Endothelial cell of umbilical vein (primary cell): ENCODE data around the gene SETDB1. TPM values are rescaled to one million over a fixed set of nuclear protein-coding genes. Genes with fewer than 3 reads are reported as not detected.

Experiments used
- BruUV-seq: library from RNA; stranded (reverse); fragments of 400-500 nt; replicated peaks from 2 replicates; lab custom pipeline; 2021; lab: Mats Ljungman, UMichigan
- CTCF ChIA-PET: fragments of 300-600, 350-600 bp; sonication (Branson Sonifier 250); formaldehyde crosslinking; loops from one replicate; lab custom pipeline; 2021; ENCODE audit warnings: antibody characterized with exemption, inconsistent platforms; lab: Charles Lee
- POLR2A ChIA-PET: fragments of 300-600, 350-600 bp; sonication (Branson Sonifier 250); formaldehyde crosslinking; loops from one replicate; lab custom pipeline; 2021; ENCODE audit warnings: antibody characterized with exemption, inconsistent platforms; lab: Charles Lee
- DNase-seq: peaks from one replicate; pipeline ENCODE4 v3.0.0-alpha.2; 2011; ENCODE audit warnings: low read depth, low spot score
- FAIRE-seq: peaks from 2 replicates; lab custom pipeline; 2011; peaks lifted over from hg19 to GRCh38; lab: Jason Lieb, UNC
- H2AFZ ChIP-seq: 2 replicates; pipeline ENCODE4 v1.6.0; 2012; ENCODE audit warnings: low read depth, low read length, control low read depth, inconsistent platforms
- H3K27ac ChIP-seq: 2 replicates; pipeline ENCODE4 v1.5.1; 2011; ENCODE audit warnings: low read depth, mild to moderate bottlenecking, control low read depth, low read length, moderate library complexity; ENCODE audit not compliant: insufficient read depth
- H3K27me3 ChIP-seq, 2 experiments: 2 replicates each; pipeline versions ENCODE4 v1.6.0 to v1.6.1; 2011; ENCODE audit warnings: low read length in 2 of 2, mixed read lengths in 1 of 2; ENCODE audit not compliant: control insufficient read depth in 2 of 2, insufficient read depth in 2 of 2
- H3K36me3 ChIP-seq, 2 experiments: 2 replicates in 1 of 2; 3 replicates in 1 of 2; pipeline ENCODE4 v1.5.1; 2011; ENCODE audit warnings: low read length in 2 of 2, mild to moderate bottlenecking in 1 of 2, moderate library complexity in 1 of 2; ENCODE audit not compliant: control insufficient read depth in 2 of 2, insufficient read depth in 2 of 2; ENCODE audit errors: extremely low read depth in 1 of 2
- H3K4me1 ChIP-seq: 3 replicates; pipeline ENCODE4 v1.5.1; 2011; ENCODE audit warnings: mild to moderate bottlenecking, low read length; ENCODE audit not compliant: control insufficient read depth, insufficient read depth; ENCODE audit errors: extremely low read depth
- H3K4me2 ChIP-seq: 2 replicates; pipeline ENCODE4 v1.6.1; 2011; ENCODE audit warnings: low read length, control low read depth, mixed read lengths; ENCODE audit not compliant: insufficient read depth
- H3K4me3 ChIP-seq, 3 experiments: fragments of 200-600 bp in 1 of 3; sonication (generic), shearing (Covaris generic) in 1 of 3; replicated peaks in 1 of 3; 2 replicates each; pipeline ENCODE4 v1.5.1; 2011 to 2016; ENCODE audit warnings: control low read depth in 3 of 3, low read length in 3 of 3, mild to moderate bottlenecking in 2 of 3, inconsistent platforms in 1 of 3, low read depth in 1 of 3, moderate library complexity in 1 of 3; ENCODE audit not compliant: insufficient read depth in 1 of 3
- H3K79me2 ChIP-seq: 2 replicates; pipeline ENCODE4 v1.6.0; 2012; ENCODE audit warnings: low read length, inconsistent platforms; ENCODE audit not compliant: control insufficient read depth, insufficient read depth
- H3K9ac ChIP-seq: replicated peaks from 2 replicates; pipeline ENCODE3; 2011; ENCODE audit warnings: low read length, control low read depth; ENCODE audit not compliant: insufficient read depth; ENCODE audit errors: extremely low read depth
- H3K9me1 ChIP-seq: replicated peaks from 3 replicates; pipeline ENCODE4 v1.6.0; 2011; ENCODE audit warnings: mild to moderate bottlenecking, low read length; ENCODE audit not compliant: control insufficient read depth, insufficient read depth; ENCODE audit errors: extremely low read depth
- H3K9me3 ChIP-seq: replicated peaks from 2 replicates; pipeline ENCODE4 v1.5.1; 2012; ENCODE audit warnings: low read length, inconsistent platforms; ENCODE audit not compliant: control insufficient read depth, insufficient read depth
- H4K20me1 ChIP-seq: replicated peaks from 2 replicates; pipeline ENCODE3; 2011; ENCODE audit warnings: mild to moderate bottlenecking, low read length; ENCODE audit not compliant: control insufficient read depth, insufficient read depth; ENCODE audit errors: extremely low read depth
- EZH2 ChIP-seq: IDR thresholded peaks from 2 replicates; pipeline ENCODE4 v1.6.1; 2012; ENCODE audit warnings: borderline replicate concordance, low read depth, mild to moderate bottlenecking, moderate library complexity, low read length, inconsistent platforms; ENCODE audit not compliant: severe bottlenecking
- FOS ChIP-seq: IDR thresholded peaks from 2 replicates; pipeline ENCODE4 v1.6.1; 2011; ENCODE audit warnings: mild to moderate bottlenecking, low read length, moderate library complexity, borderline replicate concordance; ENCODE audit not compliant: insufficient read depth
- MAX ChIP-seq: IDR thresholded peaks from 2 replicates; pipeline ENCODE4 v1.6.1; 2011; ENCODE audit not compliant: insufficient read depth, insufficient read length
- MYC ChIP-seq: IDR thresholded peaks from one replicate; pipeline ENCODE4 v1.6.1; 2011; ENCODE audit warnings: mild to moderate bottlenecking, low read depth, low read length
- POLR2AphosphoS5 ChIP-seq: IDR thresholded peaks from 2 replicates; pipeline ENCODE4 v1.6.1; 2012; ENCODE audit warnings: low read depth, mild to moderate bottlenecking, control low read depth, low read length, moderate library complexity; ENCODE audit not compliant: insufficient read depth
- dilution Hi-C: fragments of 300-500 bp; cut with MboI; formaldehyde crosslinking; loops from one replicate; pipeline ENCODE4 v1.15.0; 2019; ENCODE audit warnings: low sequenced_read_pairs; ENCODE audit not compliant: extremely low pct_ligation_motif_present
- intact Hi-C: fragments of 100-400 bp; cut with micrococcal nuclease; formaldehyde crosslinking; loops from one replicate; pipeline ENCODE4 v1.10.0; 2022
- polyA plus RNA-seq, 4 experiments: library from polyadenylated mRNA; depleted of rRNA in 3 of 4; stranded (reverse) in 3 of 4; unstranded in 1 of 4; fragments of >200 nt; gene quantifications; 2 replicates each; pipeline versions ENCODE4 v1.2.1 to v1.2.3, GENCODE V29; 2011 to 2012; ENCODE audit warnings: missing spikeins in 1 of 4
- total RNA-seq: library from RNA; stranded (reverse); gene quantifications from 2 replicates; pipeline ENCODE4 v1.2.3, GENCODE V29; 2021

The SETDB1 gene
- total and polyA plus RNA-seq, 2 donors (not counting 3 experiments of a cell fraction or from before 2014, with no cell fraction given) = 25.3 to 49.2 TPM

GRCh38 chr1:150902346-150902745 lies 23.8 kb upstream of the SETDB1 start:
- Histone ChIP-seq H2AFZ (no peak overlapping the region), H4K20me1 (no peaks in the 10 kb centered on the region), H3K27me3 (peaks cover 2 to 5% of the 10 kb centered on the region in 2 experiments), H3K4me1 (no peaks in the 10 kb centered on the region), H3K9me3 (no peaks in the 10 kb centered on the region), H3K4me3 (no peak overlapping the region), H3K4me2 (no peak overlapping the region), H3K9me1 (no peaks in the 10 kb centered on the region), H3K79me2 (no peaks in the 10 kb centered on the region), H3K36me3 (no peaks in the 10 kb centered on the region), H3K27ac (no peak overlapping the region), H3K9ac (no peak overlapping the region)
- intact Hi-C loops = no loop called here
- DNase-seq (no peak), FAIRE-seq (no peak)
- ChIA-PET POLR2A (interaction anchor here (0.6 kb wide), 1 partner anchor 28 kb away, joined by 7 read pairs; no protein-coding TSS in a partner anchor), CTCF (interaction anchor here (1.2 to 1.6 kb wide), 2 partner anchors 12 to 20 kb away, joined by 3 to 4 read pairs; no protein-coding TSS in a partner anchor)
- no peak for TF ChIP-seq POLR2AphosphoS5
- no peak for TF ChIP-seq MAX
- TF ChIP-seq EZH2 = no peak
- dilution Hi-C loops = no loop called here
- no TSS peak for BruUV-seq

DNA sequence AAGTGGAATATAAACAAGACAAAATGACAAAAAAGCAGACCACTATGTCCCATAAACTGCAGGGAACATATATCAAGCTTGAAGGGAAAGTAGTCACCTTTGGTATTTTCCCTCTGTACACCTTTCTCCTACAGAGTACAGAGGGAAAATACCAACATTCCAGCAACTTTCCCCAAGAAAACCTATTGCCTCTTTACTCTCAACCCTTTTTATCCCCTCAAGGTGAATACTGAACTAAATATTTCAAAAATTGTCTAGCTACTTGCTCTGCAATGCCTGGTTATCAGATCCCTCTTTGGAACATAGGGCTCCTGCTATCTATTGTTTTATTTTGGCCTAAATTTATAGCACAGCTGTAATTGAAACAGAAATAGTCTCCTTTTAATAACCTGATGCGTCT lies 23.4 kb upstream of the SETDB1 start:
- POLR2A ChIA-PET = interaction anchor here (0.6 kb wide), 1 partner anchor 28 kb away, joined by 7 read pairs; no protein-coding TSS in a partner anchor
- no peak for TF ChIP-seq MYC
- no peak for TF ChIP-seq FOS
- TF ChIP-seq EZH2 = no peak
- H2AFZ ChIP-seq = no peak overlapping the region
- no TSS peak for BruUV-seq
- no peaks in the 10 kb centered on the region for H3K4me1 ChIP-seq
- no peaks in the 10 kb centered on the region for H3K9me1 ChIP-seq
- no peak overlapping the region for H3K27ac ChIP-seq
- H3K79me2 ChIP-seq = no peaks in the 10 kb centered on the region
- dilution Hi-C loops = no loop called here
- FAIRE-seq = peak; percentile 26
- peaks cover 2% of the 10 kb centered on the region in 2 experiments for H3K27me3 ChIP-seq
- intact Hi-C loops = no loop called here
- no peak for DNase-seq
- H3K36me3 ChIP-seq = no peaks in the 10 kb centered on the region
- no peak overlapping the region for H3K9ac ChIP-seq
- H4K20me1 ChIP-seq = no peaks in the 10 kb centered on the region
- H3K4me2 ChIP-seq = no peak overlapping the region
- no peaks in the 10 kb centered on the region for H3K9me3 ChIP-seq
- H3K4me3 ChIP-seq = no peak overlapping the region
- CTCF ChIA-PET = interaction anchor here (1.2 to 1.6 kb wide), 2 partner anchors 12 to 19 kb away, joined by 3 to 4 read pairs; no protein-coding TSS in a partner anchor
